SJCRH30 (cell line): Measurements from ENCODE around the gene BRAF. TPM values are rescaled to one million over a fixed set of nuclear protein-coding genes. Genes with fewer than 3 reads are reported as not detected.
"Not testable (repeated sequence)": the region's sequence is repeated elsewhere in the genome, so short reads cannot be mapped to it uniquely, and the experiment has no call there.

Experiments used
- DNase-seq, 2 experiments: peaks; one replicate each; pipeline ENCODE4 v3.0.0-alpha.2; 2015 to 2020
- H3K27ac ChIP-seq: fragments of 250-450 bp; sonication (Bioruptor Pico); 2 replicates; pipeline ENCODE4 v1.5.1; 2020; ENCODE audit warnings: mild to moderate bottlenecking, moderate library complexity
- H3K27me3 ChIP-seq: fragments of 250-450 bp; sonication (Bioruptor Pico); 2 replicates; pipeline ENCODE4 v1.5.1; 2020; ENCODE audit warnings: mild to moderate bottlenecking, moderate library complexity
- H3K36me3 ChIP-seq: fragments of 250-450 bp; sonication (Bioruptor Pico); 2 replicates; pipeline ENCODE4 v1.5.1; 2020; ENCODE audit warnings: mild to moderate bottlenecking, moderate library complexity
- H3K4me1 ChIP-seq: fragments of 250-450 bp; sonication (Bioruptor Pico); 2 replicates; pipeline ENCODE4 v1.5.1; 2020; ENCODE audit warnings: mild to moderate bottlenecking, moderate library complexity
- H3K4me3 ChIP-seq: fragments of 250-450 bp; sonication (Bioruptor Pico); 2 replicates; pipeline ENCODE4 v1.5.1; 2020; ENCODE audit warnings: mild to moderate bottlenecking, moderate library complexity
- H3K9me3 ChIP-seq: fragments of 250-450 bp; sonication (Bioruptor Pico); replicated peaks from 2 replicates; pipeline ENCODE4 v1.5.1; 2020; ENCODE audit warnings: mild to moderate bottlenecking, moderate library complexity
- total RNA-seq: library from RNA; depleted of rRNA; stranded (reverse); fragments of >200 nt; shearing (Covaris generic); gene quantifications from 2 replicates; pipeline ENCODE4 v1.2.3, GENCODE V29; 2014

Gene BRAF
- total RNA-seq, 1 experiment from 2014 or later: 26.2 TPM

- Histone ChIP-seq H3K4me1 (no peaks in the 10 kb centered on the region), H3K4me3 (no peak overlapping the region), H3K36me3 (no peaks in the 10 kb centered on the region; the same call in 1 of the 2 replicates), H3K27me3 (no peaks in the 10 kb centered on the region), H3K9me3 (no peaks in the 10 kb centered on the region), H3K27ac (no peak overlapping the region)
- peak; percentile 57 to 83 for DNase-seq
Measured at GRCh38 chr7:140810830-140811556, 113.7 kb downstream of the BRAF start.

GRCh38 chr7:140810385-140810784 lies 114.3 kb downstream of the BRAF start:
- H3K27me3 ChIP-seq: no peaks in the 10 kb centered on the region
- H3K36me3 ChIP-seq: no peaks in the 10 kb centered on the region; the same call in 1 of the 2 replicates
- H3K9me3 ChIP-seq: no peaks in the 10 kb centered on the region
- H3K4me3 ChIP-seq: no peak overlapping the region
- no peak for DNase-seq
- H3K27ac ChIP-seq: no peak overlapping the region
- H3K4me1 ChIP-seq: no peaks in the 10 kb centered on the region

- Histone ChIP-seq H3K4me3 (no peak overlapping the region), H3K27ac (no peak overlapping the region), H3K27me3 (no peaks in the 10 kb centered on the region), H3K4me1 (no peaks in the 10 kb centered on the region), H3K36me3 (peaks cover 44% of the 10 kb centered on the region), H3K9me3 (no peaks in the 10 kb centered on the region)
- no peak for DNase-seq
Measured at GRCh38 chr7:140778975-140779374, 145.8 kb downstream of the BRAF start.

GRCh38 chr7:140778568-140778967 lies 146.2 kb downstream of the BRAF start:
- Histone ChIP-seq H3K36me3 (peaks cover 44% of the 10 kb centered on the region), H3K4me3 (no peak overlapping the region), H3K27ac (no peak overlapping the region), H3K9me3 (no peaks in the 10 kb centered on the region), H3K27me3 (no peaks in the 10 kb centered on the region), H3K4me1 (no peaks in the 10 kb centered on the region)
- no peak for DNase-seq

GRCh38 chr7:140774371-140774770 lies 150.4 kb downstream of the BRAF start:
- H3K36me3 ChIP-seq: peaks cover 38% of the 10 kb centered on the region
- no peak for DNase-seq
- H3K27ac ChIP-seq: no peak overlapping the region
- H3K4me1 ChIP-seq: no peaks in the 10 kb centered on the region; the same call in 1 of the 2 replicates
- no peaks in the 10 kb centered on the region for H3K27me3 ChIP-seq
- no peaks in the 10 kb centered on the region for H3K9me3 ChIP-seq
- no peak overlapping the region for H3K4me3 ChIP-seq

GRCh38 chr7:140773104-140773503 lies 151.6 kb downstream of the BRAF start:
- H3K4me1 ChIP-seq: no peaks in the 10 kb centered on the region; the same call in 1 of the 2 replicates
- H3K36me3 ChIP-seq: peaks cover 28% of the 10 kb centered on the region
- no peaks in the 10 kb centered on the region for H3K27me3 ChIP-seq
- no peak for DNase-seq
- no peaks in the 10 kb centered on the region for H3K9me3 ChIP-seq
- H3K27ac ChIP-seq: no peak overlapping the region
- no peak overlapping the region for H3K4me3 ChIP-seq

- no peaks in the 10 kb centered on the region for H3K9me3 ChIP-seq
- no peak overlapping the region for H3K27ac ChIP-seq
- H3K36me3 ChIP-seq: peaks cover 24% of the 10 kb centered on the region
- H3K27me3 ChIP-seq: no peaks in the 10 kb centered on the region
- no peak overlapping the region for H3K4me3 ChIP-seq
- no peak for DNase-seq
- no peaks in the 10 kb centered on the region; the same call in 1 of the 2 replicates for H3K4me1 ChIP-seq
Measured at GRCh38 chr7:140771826-140772225, 152.9 kb downstream of the BRAF start.

GRCh38 chr7:140769852-140770251 lies 154.9 kb downstream of the BRAF start:
- H3K9me3 ChIP-seq: no peaks in the 10 kb centered on the region; the same call in 1 of the 2 replicates
- H3K4me3 ChIP-seq: no peak overlapping the region
- H3K27ac ChIP-seq: no peak overlapping the region
- no peaks in the 10 kb centered on the region for H3K27me3 ChIP-seq
- peaks cover 22% of the 10 kb centered on the region for H3K36me3 ChIP-seq
- H3K4me1 ChIP-seq: no peaks in the 10 kb centered on the region; the same call in 1 of the 2 replicates
- DNase-seq: peak in 1 of 2 experiments; percentile 8

GRCh38 chr7:140767418-140767817 lies 157.3 kb downstream of the BRAF start:
- Histone ChIP-seq H3K9me3 (no peaks in the 10 kb centered on the region; the same call in none of the 2 replicates), H3K27me3 (no peaks in the 10 kb centered on the region), H3K4me3 (no peak overlapping the region), H3K36me3 (peaks cover 17% of the 10 kb centered on the region), H3K27ac (no peak overlapping the region), H3K4me1 (no peaks in the 10 kb centered on the region; the same call in 1 of the 2 replicates)
- no peak for DNase-seq

GRCh38 chr7:140765441-140765840 lies 159.3 kb downstream of the BRAF start:
- H3K27ac ChIP-seq, H3K36me3 ChIP-seq, DNase-seq, H3K9me3 ChIP-seq, H3K4me3 ChIP-seq, H3K27me3 ChIP-seq, H3K4me1 ChIP-seq: not testable (repeated sequence)

- H3K4me1 ChIP-seq, H3K9me3 ChIP-seq, H3K27me3 ChIP-seq, H3K27ac ChIP-seq, H3K36me3 ChIP-seq, DNase-seq, H3K4me3 ChIP-seq: not testable (repeated sequence)
Measured at GRCh38 chr7:140763166-140763565, 161.6 kb downstream of the BRAF start.

- not testable (repeated sequence) for H3K27ac ChIP-seq, H3K9me3 ChIP-seq, H3K27me3 ChIP-seq, H3K4me1 ChIP-seq, H3K36me3 ChIP-seq, DNase-seq, H3K4me3 ChIP-seq
Measured at GRCh38 chr7:140761375-140761774, 163.4 kb downstream of the BRAF start.

GRCh38 chr7:140754506-140754905 lies 170.2 kb downstream of the BRAF start:
- no peaks in the 10 kb centered on the region; the same call in none of the 2 replicates for H3K9me3 ChIP-seq
- H3K27me3 ChIP-seq: no peaks in the 10 kb centered on the region
- no peak overlapping the region for H3K4me3 ChIP-seq
- no peak overlapping the region for H3K27ac ChIP-seq
- H3K36me3 ChIP-seq: no peaks in the 10 kb centered on the region; the same call in 1 of the 2 replicates
- DNase-seq: no peak
- H3K4me1 ChIP-seq: no peaks in the 10 kb centered on the region

GRCh38 chr7:140752533-140752932 lies 172.2 kb downstream of the BRAF start:
- no peaks in the 10 kb centered on the region for H3K4me1 ChIP-seq
- no peak for DNase-seq
- no peaks in the 10 kb centered on the region for H3K9me3 ChIP-seq
- no peak overlapping the region for H3K27ac ChIP-seq
- no peaks in the 10 kb centered on the region for H3K27me3 ChIP-seq
- H3K4me3 ChIP-seq: no peak overlapping the region
- 0 out of 2 replicates have a peak, but pooled peaks cover 3% of the 10 kb centered on the region for H3K36me3 ChIP-seq

- no peak overlapping the region for H3K4me3 ChIP-seq
- H3K27ac ChIP-seq: no peak overlapping the region
- H3K4me1 ChIP-seq: no peaks in the 10 kb centered on the region
- peaks cover 15% of the 10 kb centered on the region for H3K36me3 ChIP-seq
- no peaks in the 10 kb centered on the region for H3K27me3 ChIP-seq
- DNase-seq: no peak
- H3K9me3 ChIP-seq: no peaks in the 10 kb centered on the region
Measured at GRCh38 chr7:140746751-140747150, 178.0 kb downstream of the BRAF start.
